ENCODE measurements around the gene PSMD2.

The PSMD2 gene

GRCh38 chr3:184323696-184324095 is 24.7 kb downstream of the PSMD2 start:
- H3K4me3 ChIP-seq (replicated peaks in 1 of 2; ENCODE audit: low read depth in 2 of 2, low read length in 2 of 2) = no peak overlapping the region
- no peak for TF ChIP-seq CTCF (IDR thresholded peaks at IDR 0.05; ENCODE audit: low read depth, low read length)
- DNase-seq (ENCODE audit: low read depth in 2 of 2) = no peak

DNA sequence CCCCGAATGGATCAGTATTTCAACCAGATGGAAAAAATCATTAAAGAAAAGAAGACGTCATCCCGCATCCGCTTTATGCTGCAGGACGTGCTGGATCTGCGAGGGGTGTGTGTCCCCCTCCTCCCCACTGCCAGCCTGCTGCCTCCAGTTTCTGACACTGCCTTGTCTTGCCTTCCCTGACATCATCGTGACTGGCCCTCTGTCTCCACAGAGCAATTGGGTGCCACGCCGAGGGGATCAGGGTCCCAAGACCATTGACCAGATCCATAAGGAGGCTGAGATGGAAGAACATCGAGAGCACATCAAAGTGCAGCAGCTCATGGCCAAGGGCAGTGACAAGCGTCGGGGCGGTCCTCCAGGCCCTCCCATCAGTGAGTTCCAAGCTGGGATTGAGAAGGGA is 26.2 kb downstream of the PSMD2 start:
- no peak for DNase-seq (ENCODE audit: low read depth in 2 of 2)
- no peak for TF ChIP-seq CTCF (IDR thresholded peaks at IDR 0.05; ENCODE audit: low read depth, low read length)
- no peak overlapping the region for H3K4me3 ChIP-seq (replicated peaks in 1 of 2; ENCODE audit: low read depth in 2 of 2, low read length in 2 of 2)

- TF ChIP-seq CTCF (IDR thresholded peaks at IDR 0.05; ENCODE audit: low read depth, low read length) = no peak
- DNase-seq (ENCODE audit: low read depth in 2 of 2) = no peak
- no peak overlapping the region for H3K4me3 ChIP-seq (replicated peaks in 1 of 2; ENCODE audit: low read depth in 2 of 2, low read length in 2 of 2)
Observed at GRCh38 chr3:184325715-184326369, 26.8 kb downstream of the PSMD2 start.

GRCh38 chr3:184327171-184327570 is 28.1 kb downstream of the PSMD2 start:
- no peak for DNase-seq (ENCODE audit: low read depth in 2 of 2)
- H3K4me3 ChIP-seq (replicated peaks in 1 of 2; ENCODE audit: low read depth in 2 of 2, low read length in 2 of 2) = no peak overlapping the region

GRCh38 chr3:184328516-184328915 is 29.5 kb downstream of the PSMD2 start:
- no peak for TF ChIP-seq CTCF (IDR thresholded peaks at IDR 0.05; ENCODE audit: low read depth, low read length)
- H3K4me3 ChIP-seq (replicated peaks in 1 of 2; ENCODE audit: low read depth in 2 of 2, low read length in 2 of 2) = no peak overlapping the region
- no peak for DNase-seq (ENCODE audit: low read depth in 2 of 2)

More at GRCh38 chr3:184327171-184327570, 28.1 kb downstream of the PSMD2 start:
- no peak for TF ChIP-seq CTCF (IDR thresholded peaks at IDR 0.05; ENCODE audit: low read depth, low read length)

- TF ChIP-seq CTCF (IDR thresholded peaks at IDR 0.05; ENCODE audit: low read depth, low read length) = no peak
- DNase-seq (ENCODE audit: low read depth in 2 of 2) = peak; percentile 88 to 97
- no peak overlapping the region for H3K4me3 ChIP-seq (replicated peaks in 1 of 2; ENCODE audit: low read depth in 2 of 2, low read length in 2 of 2)
Observed at GRCh38 chr3:184332370-184333090, 33.5 kb downstream of the PSMD2 start.

Data from cardiac fibroblast (primary cell).